Stimulated activated naive CD8-positive, alpha-beta T cell treated with anti-CD3 and anti-CD28 coated beads, Interleukin-15, Interleukin-2, amounts not matched to agents 100 ng/mL and 50 ng/mL, for 24 hours (primary cell): ENCODE results near the gene ADAMTS12.

Experiments used
- H3K27ac Mint-ChIP-seq: one replicate; pipeline ENCODE4 v1.8.0; 2021; ENCODE audit warnings: mild to moderate bottlenecking, mixed read lengths
- H3K27me3 Mint-ChIP-seq: one replicate; pipeline ENCODE4 v1.8.0; 2021; ENCODE audit warnings: mixed read lengths
- H3K36me3 Mint-ChIP-seq: one replicate; pipeline ENCODE4 v1.8.0; 2021; ENCODE audit warnings: low read depth, mixed read lengths
- H3K4me1 Mint-ChIP-seq: one replicate; pipeline ENCODE4 v1.8.0; 2021; ENCODE audit warnings: low read depth, mixed read lengths
- H3K4me3 Mint-ChIP-seq: one replicate; pipeline ENCODE4 v1.8.0; 2021; ENCODE audit warnings: mild to moderate bottlenecking, mixed read lengths
- H3K9me3 Mint-ChIP-seq: one replicate; pipeline ENCODE4 v1.8.0; 2021; ENCODE audit warnings: mixed read lengths

The ADAMTS12 gene

GRCh38 chr5:33685873-33686755 is 205.7 kb downstream of the ADAMTS12 start:
- no peak overlapping the region for H3K27ac Mint-ChIP-seq
- H3K4me1 Mint-ChIP-seq: no peaks in the 10 kb centered on the region
- H3K36me3 Mint-ChIP-seq: no peaks in the 10 kb centered on the region
- H3K9me3 Mint-ChIP-seq: no peaks in the 10 kb centered on the region
- no peak overlapping the region for H3K4me3 Mint-ChIP-seq
- H3K27me3 Mint-ChIP-seq: no peaks in the 10 kb centered on the region

DNA sequence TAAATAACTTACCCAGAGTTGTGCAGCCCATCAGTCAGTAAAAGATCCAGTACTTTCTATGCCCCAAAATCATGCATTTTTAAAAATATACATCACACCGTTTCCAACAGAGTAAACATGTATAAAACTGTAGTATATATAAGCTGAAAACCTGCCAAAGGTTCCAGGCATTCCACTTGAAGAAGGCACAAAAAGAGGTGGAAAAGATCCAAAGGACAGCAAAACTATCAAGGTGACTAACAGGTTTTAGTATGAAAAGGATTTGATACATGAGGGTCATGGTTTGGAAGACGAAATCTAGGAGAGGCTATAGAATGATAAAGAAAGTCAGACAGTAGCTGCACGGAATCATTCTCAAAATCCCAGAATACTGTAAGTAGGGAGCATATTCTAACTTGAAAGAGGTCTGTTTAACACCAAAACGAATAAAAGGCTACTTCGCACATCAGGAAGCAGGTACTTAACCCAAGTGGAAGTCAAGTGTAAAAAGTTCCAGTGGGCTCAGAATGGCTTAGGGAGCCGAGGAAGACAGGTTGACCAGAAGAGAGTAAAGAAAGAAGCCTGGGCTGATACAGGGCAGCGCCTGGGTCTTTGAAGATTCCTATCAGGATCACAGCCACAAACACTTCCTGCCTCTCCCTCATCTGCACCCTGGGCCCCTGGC is 207.2 kb downstream of the ADAMTS12 start:
- Mint-ChIP-seq H3K4me1 (no peaks in the 10 kb centered on the region), H3K9me3 (no peaks in the 10 kb centered on the region), H3K27me3 (no peaks in the 10 kb centered on the region), H3K27ac (no peak overlapping the region), H3K36me3 (no peaks in the 10 kb centered on the region), H3K4me3 (no peak overlapping the region)

DNA sequence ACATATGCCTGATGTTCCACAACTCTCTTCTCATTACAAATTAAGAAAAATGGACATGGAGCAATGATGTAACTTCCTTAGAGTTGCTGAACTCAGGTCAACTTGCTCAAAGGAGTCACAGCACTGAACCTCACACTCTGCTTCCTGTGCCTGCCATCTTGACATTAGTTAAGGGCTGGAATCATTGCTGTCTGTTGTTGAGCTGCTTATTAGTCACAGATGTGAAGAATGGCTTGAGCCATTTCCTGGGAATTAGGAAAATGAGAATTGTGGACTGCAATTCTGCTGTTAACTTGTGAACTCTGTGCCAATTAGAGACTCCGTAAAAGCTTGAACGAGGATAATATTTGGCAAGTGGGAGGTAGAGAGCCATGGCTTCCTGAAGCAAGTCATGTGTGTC is 212.0 kb downstream of the ADAMTS12 start:
- Mint-ChIP-seq H3K9me3 (no peaks in the 10 kb centered on the region), H3K4me3 (no peak overlapping the region), H3K27ac (no peak overlapping the region), H3K36me3 (no peaks in the 10 kb centered on the region), H3K4me1 (no peaks in the 10 kb centered on the region), H3K27me3 (no peaks in the 10 kb centered on the region)

DNA sequence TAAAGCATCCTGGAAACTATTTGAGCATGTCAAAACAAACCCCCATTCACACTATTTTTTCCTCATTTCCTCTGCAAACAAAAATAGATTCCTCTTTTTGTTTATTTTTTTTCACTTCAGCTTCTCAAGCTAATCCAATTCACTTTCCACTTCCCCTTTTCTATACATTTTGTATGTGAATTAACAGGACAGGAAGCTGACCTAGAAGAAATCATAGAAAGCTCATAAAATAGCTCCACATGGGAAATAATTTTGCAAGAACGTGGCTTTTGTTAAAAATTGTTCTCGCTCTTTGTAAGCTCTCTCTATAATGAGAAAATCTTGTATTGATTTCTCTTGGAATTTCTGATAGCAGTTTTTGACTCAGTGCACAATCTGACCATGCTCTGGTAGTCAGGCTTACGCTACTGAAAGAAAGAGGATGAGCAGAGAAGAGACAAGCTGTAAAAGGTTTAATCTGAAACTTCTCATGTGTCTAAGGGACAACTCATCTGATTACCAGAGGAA is 215.8 kb downstream of the ADAMTS12 start:
- H3K4me3 Mint-ChIP-seq: no peak overlapping the region
- H3K27me3 Mint-ChIP-seq: no peaks in the 10 kb centered on the region
- no peak overlapping the region for H3K27ac Mint-ChIP-seq
- H3K4me1 Mint-ChIP-seq: no peaks in the 10 kb centered on the region
- no peaks in the 10 kb centered on the region for H3K9me3 Mint-ChIP-seq
- H3K36me3 Mint-ChIP-seq: no peaks in the 10 kb centered on the region

GRCh38 chr5:33671700-33672291 is 220.0 kb downstream of the ADAMTS12 start:
- H3K4me1 Mint-ChIP-seq: no peaks in the 10 kb centered on the region
- H3K36me3 Mint-ChIP-seq: no peaks in the 10 kb centered on the region
- no peak overlapping the region for H3K27ac Mint-ChIP-seq
- no peaks in the 10 kb centered on the region for H3K9me3 Mint-ChIP-seq
- H3K27me3 Mint-ChIP-seq: peaks cover 3% of the 10 kb centered on the region
- no peak overlapping the region for H3K4me3 Mint-ChIP-seq

GRCh38 chr5:33662722-33663427 is 228.9 kb downstream of the ADAMTS12 start:
- Mint-ChIP-seq H3K4me3 (no peak overlapping the region), H3K27ac (no peak overlapping the region), H3K36me3 (no peaks in the 10 kb centered on the region)

GRCh38 chr5:33659526-33660169 is 232.1 kb downstream of the ADAMTS12 start:
- Mint-ChIP-seq H3K9me3 (no peaks in the 10 kb centered on the region), H3K4me1 (no peaks in the 10 kb centered on the region), H3K27ac (no peak overlapping the region), H3K27me3 (peaks cover 7% of the 10 kb centered on the region), H3K36me3 (no peaks in the 10 kb centered on the region), H3K4me3 (no peak overlapping the region)

More at GRCh38 chr5:33662722-33663427, 228.9 kb downstream of the ADAMTS12 start:
- no peaks in the 10 kb centered on the region for H3K9me3 Mint-ChIP-seq
- no peaks in the 10 kb centered on the region for H3K4me1 Mint-ChIP-seq
- no peaks in the 10 kb centered on the region for H3K27me3 Mint-ChIP-seq

DNA sequence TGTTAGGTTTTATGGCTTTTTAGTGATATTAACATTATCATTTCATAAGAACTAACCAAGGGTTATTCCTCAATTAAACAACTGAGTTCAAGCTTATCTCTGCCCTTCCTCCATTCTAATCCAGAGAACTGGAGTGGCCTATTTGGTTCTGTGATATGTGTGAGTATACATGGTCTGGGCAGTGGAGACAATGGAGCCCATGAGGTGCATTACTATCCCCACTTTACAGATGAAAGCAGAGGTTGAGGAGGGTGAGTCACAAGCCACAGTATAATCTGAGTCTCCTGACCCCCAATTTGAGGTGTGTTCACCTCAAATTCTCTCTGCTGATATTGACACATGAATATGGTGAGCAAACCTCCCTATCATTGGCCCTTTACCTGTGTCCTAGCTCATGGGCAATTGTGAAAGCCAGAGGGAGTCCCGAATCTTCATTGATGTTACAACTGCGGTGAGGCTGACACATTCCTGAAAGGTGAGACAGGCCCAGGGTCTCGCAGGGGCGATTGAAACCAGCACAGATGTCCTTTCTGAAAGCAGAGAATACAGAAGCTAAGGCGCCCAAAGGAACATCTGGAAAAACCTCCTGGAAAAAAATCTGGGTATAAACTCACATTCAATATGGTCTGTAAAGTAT is 233.9 kb downstream of the ADAMTS12 start:
- H3K4me3 Mint-ChIP-seq: no peak overlapping the region
- H3K27me3 Mint-ChIP-seq: peaks cover 7% of the 10 kb centered on the region
- H3K9me3 Mint-ChIP-seq: no peaks in the 10 kb centered on the region
- H3K4me1 Mint-ChIP-seq: no peaks in the 10 kb centered on the region
- no peaks in the 10 kb centered on the region for H3K36me3 Mint-ChIP-seq
- H3K27ac Mint-ChIP-seq: no peak overlapping the region

- Mint-ChIP-seq H3K27me3 (peaks cover 7% of the 10 kb centered on the region), H3K4me3 (no peak overlapping the region), H3K27ac (no peak overlapping the region), H3K4me1 (no peaks in the 10 kb centered on the region), H3K36me3 (no peaks in the 10 kb centered on the region), H3K9me3 (peaks cover 1% of the 10 kb centered on the region)
Observed at GRCh38 chr5:33657176-33657575, 234.6 kb downstream of the ADAMTS12 start.

- H3K27ac Mint-ChIP-seq: no peak overlapping the region
- no peak overlapping the region for H3K4me3 Mint-ChIP-seq
- H3K9me3 Mint-ChIP-seq: peaks cover 6% of the 10 kb centered on the region
- H3K4me1 Mint-ChIP-seq: no peaks in the 10 kb centered on the region
- H3K36me3 Mint-ChIP-seq: no peaks in the 10 kb centered on the region
- peaks cover 10% of the 10 kb centered on the region for H3K27me3 Mint-ChIP-seq
Observed at GRCh38 chr5:33650911-33651310, 240.9 kb downstream of the ADAMTS12 start.

DNA sequence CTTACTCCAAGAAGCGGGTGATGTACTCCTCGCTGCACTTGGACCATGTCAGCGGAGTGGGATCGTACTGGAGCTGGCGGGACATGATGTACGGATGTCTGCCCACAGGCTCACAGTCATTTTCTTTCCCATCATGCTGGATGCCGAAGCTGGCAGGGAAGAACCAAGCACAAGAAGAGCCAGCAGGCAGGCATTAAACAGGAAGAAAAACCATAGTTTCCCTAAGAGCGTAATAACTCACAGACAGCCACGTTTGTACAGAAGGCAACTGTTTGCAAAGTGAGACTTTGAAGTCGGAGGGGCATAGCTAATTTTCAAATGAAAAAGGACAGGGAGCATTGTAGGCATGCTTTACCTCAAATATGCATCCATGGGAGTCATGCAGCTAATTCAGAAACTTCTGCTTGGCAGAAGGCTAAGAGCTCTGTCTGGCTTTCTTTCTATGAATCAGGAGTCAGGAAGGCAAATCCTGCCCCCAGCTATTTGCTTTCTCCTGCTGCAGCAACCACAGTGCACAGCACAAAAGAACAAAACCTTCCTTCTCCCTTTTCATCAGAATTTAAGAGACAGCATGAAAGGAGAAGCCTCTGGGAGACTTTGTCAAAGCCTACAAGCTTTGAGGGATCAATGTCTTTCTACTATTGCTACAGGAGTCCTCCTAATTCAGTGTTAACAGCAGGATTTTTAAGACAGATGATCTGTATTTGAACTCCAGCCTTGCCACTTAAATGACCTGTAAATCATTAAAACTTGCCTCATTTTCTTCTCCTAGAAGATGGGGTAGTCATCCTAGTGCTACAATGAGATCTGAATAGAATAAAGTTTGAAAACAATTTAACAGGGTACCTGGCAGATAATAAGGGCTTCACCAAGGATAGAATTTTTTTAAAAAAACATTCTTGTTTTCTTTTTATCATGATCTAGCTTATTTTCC is 242.0 kb downstream of the ADAMTS12 start:
- Mint-ChIP-seq H3K36me3 (no peaks in the 10 kb centered on the region), H3K4me1 (no peaks in the 10 kb centered on the region), H3K27me3 (peaks cover 7% of the 10 kb centered on the region), H3K9me3 (peaks cover 6% of the 10 kb centered on the region), H3K27ac (no peak overlapping the region), H3K4me3 (no peak overlapping the region)

DNA sequence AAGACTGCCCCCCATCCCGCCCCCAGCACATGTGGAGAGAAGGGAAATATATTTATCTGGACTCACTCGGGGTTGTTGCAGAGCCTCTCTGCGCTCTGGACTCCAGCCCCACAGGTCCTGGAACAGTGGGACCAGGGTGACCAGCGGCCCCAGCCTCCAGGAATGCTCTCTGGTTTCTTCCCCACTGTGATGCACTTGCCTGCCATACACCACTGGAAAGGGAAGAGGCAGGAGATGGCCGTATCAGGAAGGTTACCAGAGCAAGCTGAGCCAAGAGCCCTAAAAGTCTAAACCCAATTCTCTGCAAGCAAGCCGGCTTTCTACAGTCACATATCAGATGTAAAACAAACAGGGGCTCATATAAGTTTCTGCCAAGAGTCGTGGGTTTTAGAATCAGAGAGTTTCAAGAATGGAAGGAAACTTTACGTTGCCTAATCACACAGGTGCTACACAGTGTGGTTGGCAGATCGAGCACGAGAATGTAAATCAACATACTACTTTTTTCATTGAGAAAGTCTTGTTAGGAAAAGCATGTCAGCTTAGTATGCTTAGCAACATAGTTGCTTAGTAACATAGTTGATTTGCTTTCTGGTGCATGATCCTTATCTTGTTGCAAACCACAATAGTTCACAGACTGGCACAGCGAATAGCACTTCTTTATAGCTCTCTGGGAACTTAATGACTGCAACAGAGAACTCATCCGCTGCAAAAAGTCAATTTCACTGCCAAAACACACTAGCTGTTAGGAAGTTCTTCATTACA is 249.9 kb downstream of the ADAMTS12 start:
- Mint-ChIP-seq H3K36me3 (no peaks in the 10 kb centered on the region), H3K27ac (no peak overlapping the region), H3K4me3 (no peak overlapping the region), H3K9me3 (peaks cover 7% of the 10 kb centered on the region), H3K27me3 (peaks cover 7% of the 10 kb centered on the region), H3K4me1 (no peaks in the 10 kb centered on the region)
